NCI-H187 (cell line): ENCODE data around the gene NPAS2.

Experiments
- DNase-seq, 2 experiments: peaks; one replicate each; lab custom pipeline; 2025; lab: John Stamatoyannopoulos, UW

The NPAS2 gene

DNA sequence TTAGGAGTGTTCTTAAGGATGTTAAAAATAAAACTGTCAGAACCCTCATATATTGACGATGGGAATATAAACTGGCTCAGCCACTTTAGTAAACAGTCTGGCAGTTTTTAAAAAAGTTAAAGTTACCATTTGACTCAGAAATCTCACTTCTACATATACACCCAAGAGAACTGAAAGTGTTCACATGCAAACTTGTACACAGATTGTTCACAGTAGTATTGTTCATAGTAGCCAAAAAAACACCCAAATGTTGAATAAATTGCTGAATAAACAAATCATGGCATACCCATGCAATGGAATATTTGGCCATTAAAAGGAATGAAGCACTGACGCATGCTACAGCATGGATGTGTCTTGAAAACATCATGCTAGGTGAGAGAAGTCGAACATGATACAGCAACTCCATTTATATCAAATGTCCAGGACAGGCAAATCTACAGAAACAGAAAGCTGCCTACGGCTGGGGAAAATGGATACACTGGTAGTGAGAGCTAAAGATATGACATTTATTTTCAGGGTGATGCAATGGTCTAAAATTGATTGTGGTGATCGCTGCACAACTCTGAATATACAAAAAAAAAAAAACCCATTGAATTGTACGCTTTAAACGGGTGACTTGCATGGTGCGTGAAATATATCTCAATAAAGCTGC lies 192.2 kb downstream of the NPAS2 start:
- no peak for DNase-seq

DNA sequence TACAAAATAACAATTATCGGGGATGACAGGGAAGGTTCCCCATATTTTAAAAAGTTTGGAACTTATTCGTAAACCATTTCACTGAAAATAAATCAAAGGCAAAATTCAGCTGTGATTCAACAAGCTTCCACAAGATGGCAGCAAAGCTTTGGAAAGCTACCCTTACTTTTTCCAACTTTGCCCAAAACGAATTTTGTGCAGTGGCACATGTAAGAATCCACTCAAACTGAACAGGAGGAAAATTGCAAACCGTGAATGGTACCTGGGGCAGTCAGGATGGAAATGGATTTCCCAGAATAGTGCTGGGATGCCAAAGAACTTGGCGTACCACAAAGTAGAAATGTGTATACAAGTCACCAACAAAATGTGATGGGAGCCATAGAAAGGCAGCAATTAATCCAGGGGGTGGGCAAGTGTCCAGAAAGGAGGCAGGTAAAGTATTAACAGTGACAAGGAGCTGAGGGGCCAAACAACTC lies 192.8 kb downstream of the NPAS2 start:
- no peak for DNase-seq

DNA sequence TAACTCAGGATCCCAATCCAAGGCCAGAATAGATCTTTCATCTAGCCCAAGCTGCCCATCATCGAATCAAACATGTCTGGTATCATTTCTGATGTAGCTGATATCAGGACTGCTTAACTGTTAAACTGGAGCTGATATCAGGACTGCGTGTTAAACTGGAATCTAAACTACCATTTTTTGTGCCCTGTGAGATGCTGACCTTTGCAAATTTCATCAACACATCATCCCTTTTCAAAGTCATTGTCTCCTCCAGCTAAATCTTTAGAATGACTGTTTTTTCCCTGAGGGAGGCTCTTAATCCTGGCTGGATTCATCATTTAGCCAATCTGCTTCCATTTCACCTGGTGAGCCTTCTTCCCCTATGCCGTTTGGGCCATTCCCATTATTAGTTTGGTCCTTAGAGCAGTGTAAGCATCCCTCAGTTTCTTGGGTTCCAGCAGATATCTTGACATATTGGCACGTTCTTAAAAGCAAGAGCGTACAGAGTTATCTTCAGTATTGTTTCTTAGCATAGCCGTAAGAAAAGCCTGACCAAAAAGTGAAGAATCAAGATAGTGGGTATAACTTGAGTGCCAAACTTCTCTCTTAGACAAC lies 194.4 kb downstream of the NPAS2 start:
- no peak for DNase-seq

DNA sequence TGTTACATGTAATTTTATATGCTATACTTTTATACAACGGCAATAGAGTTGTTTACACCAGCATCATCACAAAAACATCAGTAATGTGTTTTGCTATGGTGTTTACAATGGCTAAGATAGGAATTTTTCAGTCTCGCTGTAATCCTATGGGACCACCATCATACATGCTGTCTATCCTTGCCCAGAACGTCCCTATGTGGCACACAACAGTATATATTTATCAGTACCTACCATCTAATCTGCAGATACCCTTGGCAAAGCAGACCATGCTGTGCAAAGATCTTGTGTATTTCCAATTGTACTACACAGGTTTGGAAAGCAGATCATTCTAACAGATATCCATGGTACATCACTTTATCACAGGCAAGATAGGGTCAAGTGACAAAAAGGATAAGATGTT lies 197.4 kb downstream of the NPAS2 start:
- no peak for DNase-seq

DNA sequence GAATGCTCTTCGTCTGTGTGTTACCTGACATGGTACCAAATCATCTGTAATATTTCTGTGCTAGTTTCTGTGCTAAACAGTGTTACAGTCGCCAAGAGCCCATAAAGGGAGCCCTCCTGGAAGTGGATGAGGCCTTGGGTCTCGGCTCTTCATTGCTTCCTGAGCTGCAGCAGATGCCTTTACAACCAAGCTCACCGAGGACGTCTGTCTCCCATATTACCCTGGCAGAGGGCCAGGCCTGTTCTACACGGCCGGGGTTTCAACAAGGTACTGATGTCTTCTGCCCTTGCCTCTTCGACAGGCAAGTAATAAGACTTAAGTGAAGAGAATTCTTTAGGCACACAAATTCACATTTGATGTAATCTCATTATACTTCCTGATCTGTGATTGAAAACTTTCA lies 199.0 kb downstream of the NPAS2 start:
- DNase-seq = no peak

DNA sequence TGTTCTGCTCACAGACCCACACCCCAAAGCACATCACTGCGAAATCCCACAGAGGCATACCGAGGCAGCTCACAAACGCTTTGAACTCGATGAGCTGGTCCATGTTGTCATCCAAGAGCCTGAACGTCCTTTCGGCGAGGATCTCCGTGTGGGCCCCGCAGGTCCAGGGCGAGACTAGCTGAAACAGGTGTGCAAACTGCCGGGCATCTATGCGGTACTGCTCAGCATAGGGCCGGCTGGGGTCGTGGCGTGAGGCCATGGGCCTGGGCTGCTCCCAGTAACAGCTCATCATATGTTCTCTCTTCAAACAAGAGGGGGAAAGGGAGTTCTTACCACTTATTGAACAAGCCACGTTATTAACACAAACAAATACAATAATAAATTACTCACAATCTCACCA lies 202.3 kb downstream of the NPAS2 start:
- no peak for DNase-seq

DNA sequence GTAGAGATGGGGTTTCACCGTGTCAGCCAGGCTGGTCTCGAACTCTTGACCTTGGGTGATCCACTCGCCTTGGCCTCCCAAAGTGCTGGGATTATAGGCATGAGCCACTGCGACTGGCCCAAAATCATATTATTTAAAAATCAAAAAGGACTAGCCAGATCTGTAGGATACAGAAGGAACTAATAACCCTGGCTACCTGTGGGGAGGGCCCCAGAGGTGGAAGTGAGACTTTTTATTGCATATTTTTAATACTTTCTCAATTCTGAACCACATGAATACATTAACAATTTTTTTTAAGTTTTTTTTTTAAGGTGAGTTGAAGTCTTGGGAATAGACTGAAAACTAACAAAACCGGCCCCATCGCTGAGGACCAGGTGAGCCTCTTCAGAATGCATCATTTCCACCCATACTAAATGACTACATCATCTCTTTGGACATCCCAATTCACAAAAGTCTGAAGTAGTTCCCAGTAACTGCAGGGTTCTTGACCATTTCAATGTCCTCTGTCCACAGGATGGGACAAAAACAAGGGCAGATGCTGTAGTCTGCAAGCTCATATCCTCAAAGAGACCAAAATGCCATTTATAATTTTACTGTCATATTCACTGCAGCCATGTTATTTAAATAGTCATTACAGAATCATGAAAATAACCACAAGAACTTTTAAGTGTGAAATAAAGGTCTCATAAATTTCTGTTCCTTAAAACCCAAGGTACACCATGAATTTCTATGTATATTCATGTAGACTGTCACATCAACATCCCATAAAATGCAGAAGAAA lies 203.6 kb downstream of the NPAS2 start:
- no peak for DNase-seq

DNA sequence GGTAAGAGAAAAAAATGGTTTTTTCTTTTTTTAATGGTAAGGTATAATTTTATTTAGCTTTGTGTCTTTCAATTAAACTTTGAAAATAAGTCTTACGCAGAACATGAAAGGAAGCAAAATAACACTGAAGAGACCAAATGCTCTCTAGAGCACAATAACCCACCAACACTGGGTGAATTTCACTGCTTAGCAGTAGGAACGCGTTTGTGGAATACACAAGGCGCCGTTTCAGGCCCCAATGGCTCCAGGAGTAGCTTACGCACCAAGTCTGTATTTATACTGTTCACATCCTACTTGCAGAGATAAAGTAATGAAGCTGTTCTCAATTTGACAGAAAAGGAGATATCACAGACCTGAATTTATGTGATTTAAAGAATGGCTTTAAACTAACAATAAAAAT lies 205.6 kb downstream of the NPAS2 start:
- DNase-seq = no peak

DNA sequence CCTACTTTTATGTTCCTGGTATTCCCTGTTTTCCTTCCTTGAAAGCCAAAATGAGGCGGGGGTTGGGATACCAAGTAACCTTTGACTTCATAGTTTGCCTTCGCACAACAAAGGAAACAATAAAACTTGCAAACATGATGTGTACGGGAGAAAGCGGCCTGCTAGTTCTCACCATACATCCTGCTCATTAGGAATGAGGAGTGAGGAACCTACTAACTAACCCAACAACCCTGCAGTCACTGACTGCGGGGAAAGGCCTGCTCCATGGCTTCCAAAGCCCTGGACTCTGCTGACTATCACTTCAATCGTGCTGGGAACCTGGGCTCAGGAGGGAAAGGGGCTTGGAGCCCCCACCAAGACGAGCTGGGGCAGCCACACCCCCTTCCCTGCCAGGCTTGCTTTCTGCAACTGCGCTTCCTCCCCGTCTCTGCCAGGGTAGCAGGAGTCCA lies 206.3 kb downstream of the NPAS2 start:
- DNase-seq = no peak

DNA sequence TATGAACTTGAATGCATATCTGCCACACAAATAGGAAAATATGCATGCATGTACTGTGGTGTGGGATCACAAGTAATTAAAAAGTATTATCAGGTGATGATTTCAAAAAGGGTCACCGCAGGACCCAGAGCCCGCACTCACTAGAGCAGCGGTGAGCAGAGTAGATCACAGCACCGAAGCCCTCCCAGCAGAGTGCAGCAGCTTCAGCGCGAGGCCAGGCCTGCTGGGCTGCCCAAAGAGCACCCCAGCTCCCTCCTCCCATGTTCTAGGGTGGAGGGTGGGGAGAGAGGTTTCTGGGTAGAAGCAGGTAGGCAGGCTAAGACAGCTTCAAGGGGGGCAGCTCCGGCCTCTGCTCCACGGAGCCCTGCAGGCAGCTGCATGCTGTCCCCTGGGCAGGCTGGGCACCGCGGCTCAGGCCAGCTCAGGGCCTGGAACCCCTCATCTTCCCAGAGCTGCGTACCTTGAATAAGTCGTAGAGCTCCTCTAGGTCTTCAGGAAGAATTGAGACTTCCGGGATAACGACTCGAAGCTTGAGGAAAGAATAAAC lies 207.1 kb downstream of the NPAS2 start:
- DNase-seq = no peak

DNA sequence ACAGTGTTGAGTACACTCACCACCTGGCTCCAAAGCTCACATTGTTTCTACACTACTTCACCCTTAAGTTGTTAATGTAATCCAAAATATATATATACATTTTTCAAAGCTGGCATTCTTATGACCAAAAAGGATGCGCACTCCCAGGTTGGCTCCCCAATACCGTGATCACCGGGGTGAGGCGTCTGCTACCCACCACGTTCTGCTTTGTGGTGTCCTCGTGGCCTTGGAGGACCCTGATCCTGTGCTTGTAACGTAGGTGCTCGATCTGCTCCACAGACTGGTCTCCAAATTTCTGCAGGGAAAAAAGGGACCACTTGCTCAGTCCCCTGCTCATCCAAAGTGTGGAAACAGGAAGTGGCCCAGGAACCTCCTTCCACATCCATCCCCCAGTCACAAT lies 207.9 kb downstream of the NPAS2 start:
- DNase-seq = no peak

DNA sequence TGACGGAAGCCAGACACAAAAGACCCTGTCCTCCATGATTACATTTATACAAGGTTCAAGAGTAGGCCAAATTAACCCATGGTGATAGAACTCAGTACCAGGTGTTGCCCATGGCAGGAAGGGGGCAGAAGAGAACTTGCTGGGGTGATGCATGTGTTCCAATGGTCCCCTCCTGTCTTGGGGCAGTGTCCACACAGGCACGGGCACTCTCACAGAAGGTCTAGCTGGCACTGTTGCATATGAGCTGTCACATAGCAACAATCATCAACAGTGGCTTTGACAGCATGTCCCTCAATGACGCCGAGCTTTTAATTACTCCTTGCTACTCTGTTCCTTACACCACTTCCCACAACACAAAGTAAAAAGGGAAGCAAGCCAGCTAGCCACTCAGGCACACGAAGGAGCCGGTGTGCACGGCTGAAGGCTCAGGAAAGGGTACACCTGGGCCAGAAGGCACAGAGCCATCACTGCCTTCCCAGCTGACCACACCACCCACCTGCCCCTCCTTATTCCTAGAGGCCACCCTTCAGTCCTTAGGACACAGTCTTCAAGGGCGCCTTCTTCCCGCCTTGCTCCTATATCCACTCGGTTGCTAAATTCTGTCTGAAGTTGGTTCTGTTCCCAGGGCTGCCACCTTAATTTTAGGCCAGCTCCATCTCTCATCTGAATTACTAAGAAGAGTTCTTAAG lies 211.1 kb downstream of the NPAS2 start:
- no peak for DNase-seq

DNA sequence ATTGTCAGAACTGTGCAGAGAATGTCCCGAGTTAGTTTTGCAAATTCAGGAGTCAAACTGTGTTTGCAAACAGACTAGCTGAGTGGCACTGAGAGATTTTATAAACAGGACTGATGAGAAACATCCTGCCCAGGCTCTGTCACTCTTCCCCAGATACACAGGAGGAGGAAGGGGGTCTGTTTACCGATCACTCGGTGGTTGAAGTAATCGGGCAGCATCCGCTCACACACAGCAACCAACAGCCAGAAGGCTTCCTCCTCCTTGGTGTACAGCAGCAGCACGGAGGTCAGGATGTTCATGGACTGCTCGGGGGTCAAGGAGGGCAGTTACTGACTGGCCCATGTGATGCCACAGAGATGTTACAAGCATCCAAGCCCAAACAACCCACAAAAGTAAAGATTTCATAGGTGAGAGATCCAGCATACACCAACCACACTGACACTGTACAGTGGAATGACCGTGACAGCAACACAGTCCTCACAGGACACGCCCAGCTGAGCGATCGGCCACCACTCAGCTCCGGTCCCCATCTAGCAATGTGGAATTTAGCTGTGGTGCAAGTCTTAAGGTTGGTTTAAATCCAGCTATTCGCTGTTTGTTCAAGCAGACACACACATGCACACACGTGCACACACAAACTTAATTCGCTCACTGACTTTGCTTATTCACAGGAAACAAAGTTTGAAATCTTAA lies 212.3 kb downstream of the NPAS2 start:
- no peak for DNase-seq

DNA sequence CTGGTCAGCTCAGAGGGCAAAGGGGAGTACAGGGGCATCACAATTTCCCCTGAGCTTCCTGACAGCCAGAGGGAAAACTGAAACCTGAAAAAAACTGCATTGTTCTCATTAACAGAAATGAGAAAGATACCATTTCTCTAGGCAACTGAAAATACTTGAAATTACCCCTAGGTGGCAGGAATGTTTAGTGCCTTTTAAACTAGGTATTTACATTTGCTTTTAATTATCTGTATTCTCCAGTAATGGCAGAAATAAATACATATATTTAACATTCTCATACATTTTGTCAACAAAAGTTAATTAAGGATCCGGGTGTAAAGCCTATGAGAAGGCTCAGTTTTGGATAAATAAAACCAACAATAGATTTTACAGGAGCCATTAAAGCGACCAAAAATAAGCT lies 216.6 kb downstream of the NPAS2 start:
- no peak for DNase-seq

DNA sequence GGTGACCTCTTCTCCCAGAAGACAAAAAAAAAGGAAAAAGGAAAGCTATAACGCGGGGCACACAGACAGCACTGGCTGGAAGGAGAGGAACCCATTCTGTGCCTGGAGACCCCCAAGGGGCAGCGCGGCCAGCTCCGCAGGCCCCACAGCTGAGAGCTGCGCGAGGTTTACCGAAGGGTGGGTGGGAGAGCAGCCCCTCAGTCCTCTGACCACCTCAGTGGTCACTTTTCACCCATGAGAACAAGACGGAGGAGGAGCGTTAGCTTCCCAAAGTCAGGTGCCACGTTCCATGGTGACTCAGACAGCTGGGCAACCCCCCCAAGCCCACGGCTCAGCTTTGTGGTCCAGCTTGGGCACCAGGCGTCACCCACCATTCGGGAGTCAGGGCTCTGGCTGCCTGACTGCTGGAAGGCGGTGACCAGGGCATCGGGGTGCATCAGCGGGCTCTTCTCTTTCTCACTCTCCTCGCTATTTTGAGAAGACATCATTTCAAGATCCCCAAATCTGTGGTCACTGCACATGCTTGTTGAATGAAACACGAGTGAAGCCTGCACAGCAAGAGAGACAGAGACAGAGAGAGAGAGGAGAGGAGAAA lies 217.3 kb downstream of the NPAS2 start:
- no peak for DNase-seq

DNA sequence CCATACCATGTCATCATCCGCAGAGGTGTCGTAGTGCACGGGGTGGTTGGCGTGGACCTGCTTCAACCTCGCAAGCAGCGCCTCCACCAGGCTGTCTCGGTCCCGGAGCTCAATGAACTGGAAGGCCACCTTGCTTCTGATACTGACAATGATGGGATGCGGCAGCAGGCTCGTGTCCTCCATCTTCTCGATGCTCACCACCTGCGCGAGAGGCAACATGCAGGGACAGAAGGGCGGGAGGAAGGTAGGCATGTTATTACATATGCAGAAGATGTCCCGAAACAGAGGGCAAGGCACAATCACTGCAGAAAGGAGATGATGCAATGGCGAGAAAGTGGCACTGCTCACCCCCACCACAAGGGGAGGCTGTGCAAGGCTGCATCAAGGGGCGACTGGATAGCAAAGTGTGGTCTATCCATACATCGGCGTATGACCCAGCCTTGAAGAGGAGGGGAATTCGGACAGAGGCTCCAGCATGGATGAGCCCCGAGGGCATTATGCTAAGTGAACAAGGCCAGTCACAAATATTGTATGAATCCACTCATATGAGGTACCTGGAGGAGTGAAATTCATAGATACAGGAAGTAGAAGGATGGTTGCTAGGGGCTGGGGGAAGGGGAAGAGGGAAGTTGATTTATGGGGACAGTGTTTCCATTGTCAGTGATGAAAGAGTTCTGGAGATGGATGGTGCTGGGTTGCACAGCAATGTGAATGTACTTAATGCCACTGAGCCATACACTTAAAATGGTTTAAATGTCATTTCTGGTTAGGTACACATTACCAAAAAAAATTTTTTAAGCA lies 218.7 kb downstream of the NPAS2 start:
- no peak for DNase-seq

DNA sequence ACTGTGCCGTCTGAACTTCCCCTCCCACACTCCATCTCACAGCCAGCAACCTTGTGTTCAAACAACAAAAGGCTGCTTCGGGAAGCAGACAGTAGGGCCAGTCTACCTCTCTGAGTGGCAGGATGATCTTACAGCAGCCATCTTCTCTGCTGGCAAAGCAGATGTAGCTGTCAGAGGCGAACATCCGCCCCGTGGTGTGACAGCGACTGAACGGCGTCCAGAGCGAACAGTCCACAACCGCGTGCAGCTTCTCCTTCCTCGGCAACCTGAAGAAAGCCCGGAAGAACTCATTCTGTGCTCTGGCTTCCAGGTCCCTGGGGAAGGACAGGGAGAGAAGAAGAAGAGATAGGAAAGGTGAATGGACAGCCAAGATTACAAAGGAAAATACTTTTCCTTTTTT lies 220.1 kb downstream of the NPAS2 start:
- no peak for DNase-seq

DNA sequence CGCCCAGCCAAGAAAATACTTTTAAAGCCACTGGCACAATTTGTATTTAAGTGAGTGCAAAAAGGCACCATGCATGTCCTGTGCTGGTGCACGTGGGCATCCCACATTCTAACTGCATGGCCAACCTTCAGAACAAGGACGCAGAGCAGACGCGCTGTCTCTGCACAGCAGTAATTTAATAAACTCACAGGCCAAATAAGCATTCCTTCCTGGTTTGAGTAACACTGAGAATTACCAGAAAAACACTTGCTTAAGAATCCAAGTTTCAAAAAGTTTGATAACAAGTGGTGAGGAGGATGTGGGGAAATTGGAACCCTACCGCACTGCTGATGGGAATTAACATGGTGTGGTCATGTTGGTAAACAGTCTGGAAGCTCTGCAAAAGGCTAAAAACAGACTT lies 220.8 kb downstream of the NPAS2 start:
- DNase-seq = no peak

DNA sequence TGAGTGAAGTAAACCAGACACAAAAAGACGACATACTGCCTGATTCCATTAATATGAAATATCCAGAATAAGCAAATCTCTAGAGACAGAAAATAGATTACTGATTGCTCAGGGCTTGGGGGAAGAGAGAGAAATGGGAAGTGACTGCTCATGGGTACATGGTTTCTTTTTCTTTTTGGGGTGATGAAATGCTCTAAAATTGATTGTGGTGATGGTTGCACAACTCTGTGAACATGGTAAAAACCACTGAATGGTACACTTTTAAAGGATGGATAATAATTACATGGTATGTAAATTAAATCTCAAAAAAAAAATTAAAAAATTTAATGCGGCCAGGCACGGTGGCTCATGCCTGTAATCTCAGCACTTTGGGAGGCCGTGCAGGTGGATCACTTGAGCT lies 221.5 kb downstream of the NPAS2 start:
- DNase-seq = no peak

DNA sequence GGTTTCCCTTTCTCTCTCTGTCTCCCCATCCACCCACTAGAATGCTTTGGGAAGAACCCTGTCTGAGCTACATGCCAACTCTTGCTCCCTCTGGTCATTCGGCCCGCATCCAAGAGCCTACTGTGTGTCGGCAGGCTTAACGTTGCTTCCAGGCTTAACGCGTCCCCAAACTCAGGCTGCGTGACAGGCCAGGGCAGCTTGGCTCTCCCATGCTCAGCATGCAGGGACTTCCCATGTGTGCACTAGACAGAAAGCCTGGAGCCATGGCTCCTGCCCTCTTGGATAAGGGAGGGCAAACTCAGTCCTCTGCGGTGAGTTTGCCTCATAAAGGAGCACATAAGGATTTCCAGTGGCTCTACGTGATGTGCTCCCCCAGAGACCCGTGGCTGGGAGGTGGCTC lies 225.4 kb downstream of the NPAS2 start:
- DNase-seq = no peak
